HG02642 (cell line): ENCODE data around the gene TIMM10.

Source experiments
- ATAC-seq: cut with Tn5 transposase; IDR thresholded peaks from one replicate; pipeline ENCODE4 v1.9.1; 2021; ENCODE audit warnings: mild to moderate bottlenecking; ENCODE audit not compliant: unreplicated experiment, poor library complexity

The TIMM10 gene

GRCh38 chr11:57487021-57487778, 43.4 kb downstream of the TIMM10 start:
- no peak for ATAC-seq

GRCh38 chr11:57485217-57485990, 45.1 kb downstream of the TIMM10 start:
- no peak for ATAC-seq

GRCh38 chr11:57484141-57484710, 46.3 kb downstream of the TIMM10 start:
- ATAC-seq: peak; percentile 65

DNA sequence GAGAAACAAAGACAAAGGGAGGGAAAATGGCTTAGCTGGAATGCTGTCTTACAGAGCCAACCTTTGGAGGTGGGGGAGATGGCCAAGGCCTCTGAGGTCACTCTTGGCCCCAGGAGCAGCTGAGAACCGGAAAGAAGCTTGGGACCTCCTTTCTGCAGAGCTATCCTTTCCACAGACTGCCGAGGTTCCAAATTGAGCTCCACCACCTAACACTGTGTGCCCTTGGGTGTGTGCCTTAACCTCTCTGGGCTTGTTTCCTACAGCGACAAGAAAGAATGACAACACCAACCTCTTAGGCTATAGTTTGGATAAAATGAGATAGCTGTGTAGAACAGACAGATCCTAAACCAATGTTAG, 47.0 kb downstream of the TIMM10 start:
- no peak for ATAC-seq

DNA sequence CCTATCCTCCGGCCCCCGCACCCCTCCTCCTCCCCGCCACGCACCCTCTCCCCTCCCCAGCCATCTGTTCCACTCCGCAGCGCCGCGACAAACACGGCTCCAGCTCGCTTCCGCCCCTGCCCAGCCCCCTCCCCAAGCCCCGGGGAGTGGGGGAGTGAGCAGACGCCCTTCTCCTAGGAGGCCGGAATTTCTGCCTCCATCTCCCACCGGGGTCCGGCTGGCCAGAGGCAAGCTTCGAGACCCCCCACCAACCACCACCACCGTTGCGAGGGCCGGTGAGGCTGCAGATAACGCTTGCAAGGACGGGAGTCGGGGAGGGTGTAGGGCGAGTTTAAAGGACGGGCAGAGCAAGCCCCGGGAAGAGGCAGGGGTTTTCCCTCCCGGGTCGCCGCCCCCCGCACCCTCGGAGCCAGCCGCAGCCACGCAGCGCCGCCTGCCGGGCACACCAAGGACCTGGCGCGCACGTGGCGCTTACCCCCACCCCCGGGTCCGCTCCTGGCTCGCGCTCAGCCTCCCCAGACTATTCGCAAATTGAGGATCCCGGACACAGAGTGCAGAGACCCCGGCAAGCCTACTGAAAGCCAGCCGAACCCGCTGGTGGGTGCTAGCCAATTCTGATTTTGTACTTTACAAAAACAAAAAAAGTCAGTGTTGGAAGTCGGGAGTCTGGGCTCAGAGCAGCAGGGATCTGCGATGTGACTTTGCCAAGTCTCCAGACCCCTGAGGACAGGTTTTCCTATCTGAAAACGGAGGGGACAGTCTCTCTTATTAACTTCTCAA, 47.6 kb downstream of the TIMM10 start:
- peak; percentile 51 for ATAC-seq

DNA sequence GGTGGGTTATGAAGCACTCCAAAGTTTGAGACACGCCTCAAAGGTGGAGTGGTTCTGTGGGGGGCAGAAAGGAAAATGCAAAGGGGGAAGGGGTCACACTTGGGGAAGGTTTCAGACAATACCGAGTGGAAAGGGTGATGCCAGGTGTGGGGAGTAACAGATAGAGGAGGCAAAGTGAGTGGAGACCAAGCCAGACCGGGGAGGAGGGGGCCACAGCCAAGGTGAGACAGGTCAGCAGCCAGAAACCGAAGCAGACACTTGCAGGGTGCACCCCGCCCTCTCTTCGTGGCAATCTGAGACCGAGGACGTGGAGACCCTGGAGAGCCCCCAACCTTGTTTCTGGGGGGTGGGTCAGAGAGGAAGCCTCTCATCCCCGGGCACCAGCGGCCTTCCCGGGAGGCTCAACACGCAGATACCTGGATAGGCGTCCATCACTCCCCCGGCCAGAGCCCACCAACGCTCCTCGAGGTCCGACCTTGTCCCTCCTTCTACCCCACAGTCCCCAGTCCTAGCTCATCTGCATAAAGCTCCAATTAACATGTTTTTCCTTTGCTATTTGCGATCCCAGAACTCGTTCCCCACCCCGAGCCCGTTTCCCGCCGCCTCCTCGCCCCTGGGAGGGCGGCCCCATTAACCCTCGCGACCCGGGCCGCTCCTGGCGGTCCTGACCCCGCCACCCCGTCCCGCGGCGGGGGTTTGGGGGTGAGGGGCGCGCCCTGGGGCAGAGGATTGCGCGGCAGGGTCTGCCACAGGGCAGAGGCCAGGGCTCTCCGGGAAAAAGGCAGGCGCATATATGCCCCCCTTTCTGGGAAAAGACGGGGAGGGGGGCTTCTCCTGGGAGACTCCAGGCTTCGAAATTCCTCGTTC, 48.4 kb downstream of the TIMM10 start:
- no peak for ATAC-seq

GRCh38 chr11:57481315-57481714, 49.2 kb downstream of the TIMM10 start:
- ATAC-seq: no peak

DNA sequence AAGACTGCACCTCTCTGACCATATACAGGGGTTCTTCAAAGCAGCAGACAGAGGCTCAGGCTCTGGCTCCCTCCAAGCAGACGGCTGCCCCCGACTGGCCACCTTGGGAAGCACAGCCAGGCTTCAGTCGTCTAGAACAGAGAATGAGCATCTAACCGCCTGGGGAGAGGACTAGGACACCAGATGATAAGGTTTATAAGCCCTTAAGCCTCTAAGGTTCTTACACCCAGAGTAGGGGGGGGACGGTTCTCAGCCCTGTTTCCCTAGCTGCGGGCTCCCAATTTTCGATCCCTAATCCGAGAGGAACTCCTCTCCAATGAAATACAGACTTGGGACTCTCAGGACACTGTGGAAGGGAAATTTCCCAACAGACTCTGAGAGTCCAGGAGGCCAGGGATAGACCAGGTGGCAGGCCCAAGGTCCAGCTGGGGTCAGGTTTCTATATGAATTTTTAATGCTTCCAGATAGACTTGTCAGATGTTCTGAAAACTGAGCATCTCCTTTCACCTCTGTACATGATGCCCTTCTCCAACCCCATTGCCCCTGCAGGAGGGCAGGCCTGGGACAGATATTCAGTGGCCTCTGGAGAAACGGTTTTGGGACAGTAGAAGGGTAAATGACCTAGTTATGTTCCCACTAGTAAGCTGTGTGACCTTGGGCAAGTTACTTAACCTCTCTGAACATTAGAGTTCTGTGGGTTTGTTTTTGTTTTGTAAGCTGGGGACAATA, 50.0 kb downstream of the TIMM10 start:
- peak; percentile 38 for ATAC-seq

DNA sequence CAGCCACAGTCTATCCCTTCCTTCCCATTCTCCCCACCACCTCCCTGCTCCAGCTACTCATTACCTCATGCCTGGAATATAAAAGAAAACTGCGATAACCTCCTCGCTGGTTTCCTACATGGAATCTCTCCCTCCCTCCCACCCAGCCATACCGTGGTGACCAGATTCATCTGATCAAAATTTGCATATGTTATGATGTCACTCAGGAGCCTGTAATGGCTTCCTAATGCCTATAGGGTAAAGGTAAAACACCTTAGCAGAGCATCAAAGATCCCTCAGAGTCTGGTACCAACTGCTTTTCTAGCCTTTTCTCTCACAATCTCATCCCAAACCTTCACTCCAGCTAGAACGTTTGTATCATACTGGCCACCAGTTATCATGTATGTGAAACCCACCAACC, 50.6 kb downstream of the TIMM10 start:
- no peak for ATAC-seq

GRCh38 chr11:57479021-57479663, 51.4 kb downstream of the TIMM10 start:
- ATAC-seq: no peak
